HepG2 (cell line): ENCODE results near the gene PSD4. TPM values are rescaled to one million over a fixed set of nuclear protein-coding genes. Genes with fewer than 3 reads are reported as not detected.

Experiments used
- ATF6 ChIP-seq: sonication (generic); formaldehyde crosslinking; conservative IDR thresholded peaks from 2 replicates; pipeline ENCODE4 v1.4.0; 2020; ENCODE audit warnings: missing genetic modification reagents
- BORCS8-MEF2B ChIP-seq: sonication (generic); formaldehyde crosslinking; IDR thresholded peaks from 2 replicates; pipeline ENCODE4 v1.8.0; 2022; ENCODE audit warnings: mild to moderate bottlenecking, missing genetic modification reagents
- CHCHD3 ChIP-seq: sonication (generic); formaldehyde crosslinking; IDR thresholded peaks from 2 replicates; pipeline ENCODE4 v1.8.0; 2022; ENCODE audit warnings: mild to moderate bottlenecking, missing genetic modification reagents, moderate library complexity
- JARID2 ChIP-seq: sonication (generic); formaldehyde crosslinking; IDR thresholded peaks from 2 replicates; pipeline ENCODE4 v1.8.1; 2023; ENCODE audit warnings: missing genetic modification reagents, inconsistent platforms; ENCODE audit not compliant: insufficient replicate concordance
- JDP2 ChIP-seq: sonication (generic); formaldehyde crosslinking; IDR thresholded peaks from 2 replicates; pipeline ENCODE4 v1.8.1; 2022; ENCODE audit warnings: missing genetic modification reagents, borderline replicate concordance
- MTF1 ChIP-seq: sonication (generic); formaldehyde crosslinking; IDR thresholded peaks from 2 replicates; pipeline ENCODE4 v1.5.0; 2020; ENCODE audit warnings: missing genetic modification reagents
- NFKB2 ChIP-seq: sonication (generic); formaldehyde crosslinking; IDR thresholded peaks from 2 replicates; pipeline ENCODE4 v1.4.0; 2020; ENCODE audit warnings: missing genetic modification reagents, borderline replicate concordance
- NR2C2 ChIP-seq: sonication (generic); formaldehyde crosslinking; IDR thresholded peaks from 2 replicates; pipeline ENCODE4 v1.4.0; 2020; ENCODE audit warnings: missing genetic modification reagents, mild to moderate bottlenecking, moderate library complexity, borderline replicate concordance
- NRL ChIP-seq: sonication (generic); formaldehyde crosslinking; IDR thresholded peaks from 2 replicates; pipeline ENCODE4 v1.5.0; 2020; ENCODE audit warnings: missing genetic modification reagents, mild to moderate bottlenecking, moderate library complexity, borderline replicate concordance
- THAP11 ChIP-seq: IDR thresholded peaks from 2 replicates; pipeline ENCODE4 v1.6.1; 2016; ENCODE audit warnings: missing biosample characterization, missing genetic modification reagents
- THAP9 ChIP-seq: sonication (generic); formaldehyde crosslinking; IDR thresholded peaks from 2 replicates; pipeline ENCODE4; 2020; ENCODE audit warnings: missing genetic modification reagents, mild to moderate bottlenecking, borderline replicate concordance
- ZFP37 ChIP-seq: sonication (generic); formaldehyde crosslinking; IDR thresholded peaks from 2 replicates; pipeline ENCODE4 v1.4.0; 2020; ENCODE audit warnings: missing genetic modification reagents, borderline replicate concordance
- ZFP91 ChIP-seq: sonication (generic); formaldehyde crosslinking; IDR thresholded peaks from 2 replicates; pipeline ENCODE4 v1.9.0; 2022; ENCODE audit warnings: missing genetic modification reagents, mild to moderate bottlenecking, borderline replicate concordance
- ZNF12 ChIP-seq: sonication (generic); formaldehyde crosslinking; IDR thresholded peaks from 2 replicates; pipeline ENCODE4 v1.5.0; 2020; ENCODE audit warnings: missing genetic modification reagents
- ZNF225 ChIP-seq: sonication (generic); formaldehyde crosslinking; IDR thresholded peaks from 2 replicates; pipeline ENCODE4 v1.4.0; 2020; ENCODE audit warnings: mild to moderate bottlenecking, missing genetic modification reagents
- ZNF501 ChIP-seq: sonication (generic); formaldehyde crosslinking; IDR thresholded peaks from 2 replicates; pipeline ENCODE4 v1.5.1; 2020; ENCODE audit warnings: mild to moderate bottlenecking, moderate library complexity, missing genetic modification reagents
- ZNF780A ChIP-seq: sonication (generic); formaldehyde crosslinking; IDR thresholded peaks from 2 replicates; pipeline ENCODE4 v1.8.0; 2022; ENCODE audit warnings: mild to moderate bottlenecking, missing genetic modification reagents, moderate library complexity
- ZNF883 ChIP-seq: sonication (generic); formaldehyde crosslinking; IDR thresholded peaks from 2 replicates; pipeline ENCODE4 v1.5.1; 2020; ENCODE audit warnings: mild to moderate bottlenecking, missing genetic modification reagents; ENCODE audit errors: not compliant biosample characterization
- polyA plus RNA-seq, 8 experiments: library from polyadenylated mRNA; depleted of rRNA in 3 of 8; stranded (reverse) in 7 of 8; unstranded in 1 of 8; fragments of >200 nt; fragmentation: Illumina TruSeq in 4 of 8; extraction: Trizol in 4 of 8; gene quantifications; 2 replicates each; pipeline versions ENCODE4 v1.2.1 to v1.2.3, GENCODE V29; 2011 to 2016; ENCODE audit warnings: low read depth in 4 of 8, missing spikeins in 1 of 8, mixed read lengths in 1 of 8; ENCODE audit not compliant: insufficient read depth in 1 of 8
- total RNA-seq, 5 experiments: library from RNA; depleted of rRNA; stranded (reverse); fragments of >200 nt; fragmentation: Illumina TruSeq; extraction: Trizol; gene quantifications; 2 replicates each; pipeline ENCODE4 v1.2.3, GENCODE V29; 2016; ENCODE audit warnings: low read depth in 1 of 5
- TF ChIP-seq, protein P1 (sequence below): sonication (generic); formaldehyde crosslinking; IDR thresholded peaks from 2 replicates; pipeline ENCODE4 v1.5.0; 2020; ENCODE audit warnings: missing genetic modification reagents
- TF ChIP-seq, protein P2 (sequence below): sonication (generic); formaldehyde crosslinking; IDR thresholded peaks from 2 replicates; pipeline ENCODE4 v1.8.1; 2023; ENCODE audit warnings: mild to moderate bottlenecking, missing genetic modification reagents, borderline replicate concordance

The PSD4 gene
- total and polyA plus RNA-seq, 2 of the 13 experiments (the other 11 are each of a cell fraction or from before 2014, with no cell fraction given), result 5.8 to 9.4 TPM

GRCh38 chr2:113127646-113128570 is 45.9 kb upstream of the PSD4 start (continued):
- TF ChIP-seq ZNF225, result 0 out of 2 replicates have a peak, but pooled peaks have one; percentile 30
- TF ChIP-seq BORCS8-MEF2B (CRISPR knock-in tag), result peak; percentile 69
- 0 out of 2 replicates have a peak, but pooled peaks have one; percentile 47 for TF ChIP-seq NFKB2
- TF ChIP-seq JDP2, result no peak
- TF ChIP-seq ZNF883, result no peak
- TF ChIP-seq ZFP37 (CRISPR knock-in tag), result 0 out of 2 replicates have a peak, but pooled peaks have one; percentile 34
- peak; percentile 29; the same call in 1 of the 2 replicates for TF ChIP-seq ZNF501 (CRISPR knock-in tag)
- TF ChIP-seq THAP9 (CRISPR knock-in tag), result peak; percentile 30; the same call in 1 of the 2 replicates
- no peak for TF ChIP-seq JARID2 (CRISPR knock-in tag)
- TF ChIP-seq CHCHD3 (CRISPR knock-in tag), result 0 out of 2 replicates have a peak, but pooled peaks have one; percentile 30
- no peak for TF ChIP-seq THAP11 (CRISPR knock-in tag)
- no peak for TF ChIP-seq ZNF780A (CRISPR knock-in tag)
- no peak for TF ChIP-seq ZNF12 (CRISPR knock-in tag)
- TF ChIP-seq, protein P1, sequence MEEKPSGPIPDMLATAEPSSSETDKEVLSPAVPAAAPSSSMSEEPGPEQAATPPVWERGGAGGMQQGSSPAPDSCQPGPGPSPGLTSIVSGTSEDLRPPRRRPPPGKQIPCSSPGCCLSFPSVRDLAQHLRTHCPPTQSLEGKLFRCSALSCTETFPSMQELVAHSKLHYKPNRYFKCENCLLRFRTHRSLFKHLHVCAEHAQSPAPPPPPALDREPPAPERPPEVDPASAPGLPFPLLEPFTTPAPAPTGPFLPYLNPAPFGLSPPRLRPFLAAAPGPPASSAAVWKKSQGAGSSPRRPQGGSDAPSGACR (CRISPR knock-in tag), result 0 out of 2 replicates have a peak, but pooled peaks have one; percentile 16
- peak; percentile 67; the same call in 1 of the 2 replicates for TF ChIP-seq NRL (CRISPR knock-in tag)
- TF ChIP-seq MTF1 (CRISPR knock-in tag), result no peak
- TF ChIP-seq ZFP91 (CRISPR knock-in tag), result peak; percentile 52
- TF ChIP-seq, protein P2, sequence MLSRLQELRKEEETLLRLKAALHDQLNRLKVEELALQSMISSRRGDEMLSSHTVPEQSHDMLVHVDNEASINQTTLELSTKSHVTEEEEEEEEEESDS (CRISPR knock-in tag), result 0 out of 2 replicates have a peak, but pooled peaks have one; percentile 35
- no peak; the same call in 1 of the 2 replicates for TF ChIP-seq ATF6
- TF ChIP-seq NR2C2 (CRISPR knock-in tag), result peak; percentile 29; the same call in 1 of the 2 replicates
